EL (cell line): ENCODE data around the gene SHC4.

Experiments
- DNase-seq: peaks from one replicate; pipeline ENCODE4 v3.0.0-alpha.2; 2016

The SHC4 gene

GRCh38 chr15:48966595-48967301 is 3.0 kb upstream of the SHC4 start:
- peak; percentile 78 for DNase-seq

- peak; percentile 71 for DNase-seq
These were observed 2.3 kb upstream of the SHC4 start for GRCh38 chr15:48965972-48966371.

GRCh38 chr15:48964898-48965297 is 1.2 kb upstream of the SHC4 start:
- DNase-seq: no peak

- DNase-seq: peak; percentile 57
These were observed 826 bp downstream of the SHC4 start for GRCh38 chr15:48962662-48963523.

GRCh38 chr15:48955967-48956366 is 7.8 kb downstream of the SHC4 start:
- DNase-seq: no peak

- DNase-seq: no peak
These were observed 8.3 kb downstream of the SHC4 start for GRCh38 chr15:48955370-48955769.

- peak; percentile 79 for DNase-seq
These were observed 9.2 kb downstream of the SHC4 start for GRCh38 chr15:48954538-48954937.

- DNase-seq: no peak
These were observed 16.9 kb downstream of the SHC4 start for GRCh38 chr15:48946840-48947187.

- peak; percentile 71 for DNase-seq
These were observed 17.5 kb downstream of the SHC4 start for GRCh38 chr15:48946074-48946839.

GRCh38 chr15:48945386-48945785 is 18.3 kb downstream of the SHC4 start:
- no peak for DNase-seq

- DNase-seq: no peak
These were observed 21.8 kb downstream of the SHC4 start for GRCh38 chr15:48941904-48942303.

- peak; percentile 97 for DNase-seq
These were observed 23.2 kb downstream of the SHC4 start for GRCh38 chr15:48940508-48940907.

GRCh38 chr15:48939648-48940047 is 24.1 kb downstream of the SHC4 start:
- DNase-seq: peak; percentile 95

- no peak for DNase-seq
These were observed 25.8 kb downstream of the SHC4 start for GRCh38 chr15:48937886-48938285.

GRCh38 chr15:48936666-48937065 is 27.1 kb downstream of the SHC4 start:
- DNase-seq: peak; percentile 81

- no peak for DNase-seq
These were observed 28.5 kb downstream of the SHC4 start for GRCh38 chr15:48935236-48935635.

- no peak for DNase-seq
These were observed 33.0 kb downstream of the SHC4 start for GRCh38 chr15:48930735-48931134.

GRCh38 chr15:48929661-48930060 is 34.1 kb downstream of the SHC4 start:
- DNase-seq: no peak

- peak; percentile 33 for DNase-seq
These were observed 34.7 kb downstream of the SHC4 start for GRCh38 chr15:48928877-48929538.

GRCh38 chr15:48925714-48926223 is 38.0 kb downstream of the SHC4 start:
- DNase-seq: peak; percentile 94

- no peak for DNase-seq
These were observed 39.0 kb downstream of the SHC4 start for GRCh38 chr15:48924528-48925393.

GRCh38 chr15:48922046-48922445 is 41.7 kb downstream of the SHC4 start:
- no peak for DNase-seq
